ENCODE measurements around the gene SEC61B.
"Not testable (repeated sequence)": the region's sequence is repeated elsewhere in the genome, so short reads cannot be mapped to it uniquely, and the experiment has no call there.

SEC61B gene

GRCh38 chr9:99192786-99193465 is 29.2 kb upstream of the SEC61B start:
- no peak for DNase-seq

GRCh38 chr9:99193466-99193821 is 28.6 kb upstream of the SEC61B start:
- DNase-seq, result no peak

DNA sequence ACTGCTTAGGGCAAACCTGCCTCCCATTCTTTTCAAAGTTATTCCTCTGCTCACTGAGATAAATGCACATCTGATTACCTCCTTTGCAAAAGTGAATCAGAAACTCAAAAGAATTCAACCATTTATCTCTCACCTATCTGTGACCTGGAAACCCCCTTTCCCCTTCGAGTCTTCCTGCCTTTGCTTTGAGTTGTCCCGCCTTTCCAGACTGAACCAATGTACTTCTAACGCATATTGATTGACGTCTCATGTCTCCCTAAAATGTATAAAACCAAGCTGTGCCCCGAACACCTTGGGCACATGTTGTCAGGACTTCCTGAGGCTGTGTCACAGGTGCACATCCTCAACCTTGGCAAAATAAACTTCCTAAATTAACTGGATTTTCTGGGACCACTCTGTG is 25.6 kb upstream of the SEC61B start:
- not testable (repeated sequence) for DNase-seq

DNA sequence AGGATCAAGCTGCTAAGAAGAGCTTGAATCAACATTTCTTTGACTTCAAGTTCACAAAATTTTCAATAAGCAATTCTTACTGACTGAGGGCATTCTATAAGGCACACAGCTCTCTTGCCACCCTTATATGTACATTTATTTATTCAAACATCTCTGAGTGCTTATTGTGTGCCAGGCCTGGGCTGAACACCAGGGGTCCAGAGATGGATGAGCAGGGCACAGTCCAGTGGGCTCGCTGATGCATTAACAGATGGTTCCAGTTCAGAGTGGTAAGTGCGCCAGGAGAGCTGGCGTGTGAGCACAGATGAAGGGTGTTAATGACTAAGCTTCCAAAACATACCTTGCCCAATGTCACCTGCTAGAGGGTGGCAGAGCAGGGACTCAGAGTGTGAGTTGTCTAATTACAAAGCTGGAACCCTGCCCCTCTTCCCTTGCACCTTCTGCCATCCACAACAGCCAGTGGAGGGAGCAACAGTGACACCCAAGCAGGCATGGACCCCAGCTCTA is 24.9 kb upstream of the SEC61B start:
- no peak for DNase-seq

DNA sequence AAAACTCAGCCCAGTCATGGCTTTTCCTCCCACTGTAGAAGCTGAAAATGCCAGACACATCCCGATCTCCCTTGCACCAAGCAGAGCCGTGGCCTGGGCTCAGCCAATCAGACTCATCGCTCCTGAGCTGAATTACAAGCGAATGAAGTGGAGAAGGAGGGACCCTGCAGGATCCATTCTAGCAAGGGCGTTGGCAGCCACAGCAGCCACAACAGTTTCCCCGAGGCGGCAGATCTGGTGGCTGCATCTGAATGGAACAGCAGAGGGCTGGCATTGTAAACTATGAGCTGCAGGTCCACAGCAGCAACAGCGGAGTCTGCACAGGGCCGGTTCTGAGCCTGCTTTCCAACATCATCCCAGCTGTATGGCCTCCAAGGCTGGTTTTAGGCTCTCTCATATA is 24.1 kb upstream of the SEC61B start:
- no peak for DNase-seq

GRCh38 chr9:99199938-99200539 is 22.0 kb upstream of the SEC61B start:
- DNase-seq, result no peak

DNA sequence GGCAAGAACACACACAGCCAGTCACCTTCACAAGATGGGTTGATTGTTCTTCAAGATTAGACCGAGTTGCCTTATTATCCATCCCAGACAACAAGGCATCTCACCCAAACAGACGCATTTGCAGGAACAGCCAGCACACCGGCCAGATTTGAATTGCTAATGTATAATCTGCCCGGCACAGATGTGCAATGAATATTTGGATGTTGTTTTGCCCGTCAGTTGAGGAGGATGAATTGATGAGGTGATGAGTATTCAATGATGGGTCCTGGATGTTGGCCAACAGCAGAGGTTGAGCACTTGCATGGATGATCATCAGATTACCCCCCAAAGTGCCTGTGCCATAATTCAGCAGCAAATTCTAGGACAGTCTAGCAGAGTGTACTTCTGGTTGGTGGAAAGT is 20.5 kb upstream of the SEC61B start:
- DNase-seq, result no peak

DNA sequence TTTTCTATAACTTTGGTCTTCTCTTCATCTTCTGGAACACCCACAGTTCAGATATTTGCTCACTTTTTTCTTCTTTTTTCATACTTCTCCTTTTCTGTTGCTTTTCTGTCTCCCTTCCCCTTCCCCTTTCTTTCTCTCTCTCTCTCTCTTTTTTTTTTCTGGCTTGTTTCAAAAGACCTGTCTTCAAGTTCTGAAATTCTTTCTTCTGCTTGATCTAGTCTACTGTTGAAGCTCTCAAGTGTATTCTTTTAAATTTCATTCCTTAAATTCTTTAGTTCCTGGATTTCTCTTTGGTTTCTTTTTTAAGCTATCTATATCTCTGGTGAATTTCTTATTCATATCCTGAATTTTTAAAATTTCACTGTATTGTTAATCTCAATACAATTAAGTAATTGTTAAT is 11.5 kb upstream of the SEC61B start:
- DNase-seq, result no peak

DNA sequence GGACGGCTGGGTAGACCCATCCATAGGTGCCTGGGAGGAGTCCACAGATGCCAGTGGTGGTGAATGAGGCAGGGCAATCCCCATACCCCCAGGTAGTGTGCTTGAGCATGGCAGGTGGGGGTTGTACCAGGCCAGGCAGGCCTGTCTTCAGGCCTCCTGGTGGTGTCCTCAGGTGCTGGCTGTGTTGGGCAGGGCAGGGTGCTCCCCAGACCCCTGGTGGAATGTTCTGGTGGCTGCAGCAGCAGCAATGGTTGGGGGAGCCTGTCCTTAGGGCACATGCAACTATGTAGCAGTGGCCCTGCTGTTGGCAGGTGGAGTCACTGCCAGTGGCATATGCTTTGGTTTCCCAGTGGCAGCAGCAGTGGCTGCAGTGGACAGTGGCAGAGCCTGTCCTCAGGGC is 10.3 kb upstream of the SEC61B start:
- DNase-seq, result no peak

DNA sequence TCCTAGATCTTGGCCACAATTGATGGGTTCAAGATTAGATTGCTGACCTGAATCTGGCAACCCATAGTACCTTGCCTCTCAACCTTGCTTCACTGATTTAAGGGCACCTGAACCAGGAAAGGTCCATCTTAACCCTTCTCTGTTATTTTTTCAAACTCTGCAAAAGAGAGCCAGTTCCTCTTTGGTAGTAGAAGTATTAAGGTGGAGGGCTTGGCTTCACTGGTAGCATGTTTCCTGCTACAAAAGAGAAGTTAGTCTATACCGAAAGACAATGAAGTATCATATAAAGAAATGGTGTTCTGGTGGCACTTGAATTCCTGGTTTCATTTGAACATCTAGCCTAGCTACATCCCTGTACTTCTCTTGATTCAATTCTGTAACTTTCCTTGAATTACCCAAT is 8.9 kb upstream of the SEC61B start:
- no peak for DNase-seq

- DNase-seq, result no peak
These were observed 6.0 kb upstream of the SEC61B start for GRCh38 chr9:99216073-99216472.

- no peak for DNase-seq
These were observed 2.1 kb upstream of the SEC61B start for GRCh38 chr9:99220011-99220410.

- DNase-seq, result no peak
These were observed 839 bp upstream of the SEC61B start for GRCh38 chr9:99221266-99221620.

- no peak for DNase-seq
These were observed 561 bp downstream of the SEC61B start for GRCh38 chr9:99222416-99223270.

DNA sequence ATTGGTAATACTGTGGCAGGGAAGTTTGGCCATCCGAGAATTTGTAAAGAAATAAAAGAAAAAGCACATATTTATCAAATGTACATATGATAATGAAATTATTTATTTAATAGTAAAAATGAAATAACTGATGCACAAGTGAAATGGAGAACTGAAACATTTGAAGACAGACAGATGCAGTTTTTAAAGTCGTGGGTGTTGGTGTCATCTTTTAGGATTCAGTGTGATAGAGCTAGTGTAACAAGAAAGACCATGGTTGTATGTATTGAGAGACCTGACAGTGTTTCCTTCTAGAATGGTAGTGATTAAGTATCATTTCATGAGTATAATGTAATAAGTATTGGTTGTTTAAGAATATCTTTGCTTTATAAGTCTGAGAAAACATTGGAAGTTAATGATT is 2.4 kb downstream of the SEC61B start:
- DNase-seq, result no peak

DNA sequence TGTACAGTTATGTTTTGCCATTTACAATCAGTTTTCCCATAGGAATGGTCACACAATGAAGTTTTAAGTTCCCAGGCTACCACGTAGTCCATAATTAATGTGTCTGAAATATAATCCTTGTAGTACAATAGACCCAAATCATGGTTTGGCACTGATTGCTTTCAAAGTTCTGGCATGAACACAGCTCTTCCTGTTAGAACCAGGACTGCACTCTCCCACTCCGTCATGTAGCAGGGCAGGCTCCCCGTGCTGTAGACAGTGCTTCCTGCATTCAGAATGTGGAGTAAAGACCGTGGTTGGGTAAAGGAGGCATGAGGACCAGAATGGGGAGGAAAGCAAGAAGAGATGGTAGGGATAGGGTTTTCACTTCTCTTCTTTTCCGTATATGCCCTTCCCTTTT is 4.0 kb downstream of the SEC61B start:
- no peak for DNase-seq

DNA sequence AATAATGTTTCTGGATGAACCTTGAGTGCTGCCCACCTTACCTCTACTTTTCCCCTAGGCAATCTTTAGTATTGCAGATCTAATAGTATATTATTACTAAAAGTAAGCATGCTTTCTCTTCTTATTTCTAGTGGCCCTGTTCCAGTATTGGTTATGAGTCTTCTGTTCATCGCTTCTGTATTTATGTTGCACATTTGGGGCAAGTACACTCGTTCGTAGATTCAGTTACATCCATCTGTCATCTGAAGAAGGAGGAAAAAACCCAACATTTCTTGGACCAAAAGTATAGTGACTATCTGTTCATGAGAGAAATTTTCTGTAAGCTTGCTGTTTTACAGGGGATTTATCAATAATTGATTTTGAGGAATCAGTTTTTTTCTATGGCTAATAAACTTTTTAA is 8.1 kb downstream of the SEC61B start:
- no peak for DNase-seq

DNA sequence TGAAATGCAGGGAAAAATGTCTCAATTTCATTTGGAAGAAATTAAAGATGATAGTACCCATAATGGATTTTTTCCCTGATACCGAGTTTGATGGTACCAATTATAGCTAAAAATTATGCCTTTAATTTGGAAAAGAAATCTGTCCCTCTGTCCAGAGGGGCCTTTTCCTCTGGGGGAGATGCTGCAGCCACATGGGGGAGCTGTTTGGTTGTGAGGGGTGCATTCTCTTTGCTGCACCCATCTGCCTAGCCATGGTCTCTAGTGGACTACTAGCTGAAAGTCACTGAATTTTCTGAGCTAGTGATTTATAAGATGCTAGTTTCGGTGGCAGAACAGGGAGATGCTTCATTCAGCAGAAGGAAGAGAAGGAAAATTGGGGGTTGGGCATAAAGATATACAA is 9.6 kb downstream of the SEC61B start:
- DNase-seq, result no peak

DNA sequence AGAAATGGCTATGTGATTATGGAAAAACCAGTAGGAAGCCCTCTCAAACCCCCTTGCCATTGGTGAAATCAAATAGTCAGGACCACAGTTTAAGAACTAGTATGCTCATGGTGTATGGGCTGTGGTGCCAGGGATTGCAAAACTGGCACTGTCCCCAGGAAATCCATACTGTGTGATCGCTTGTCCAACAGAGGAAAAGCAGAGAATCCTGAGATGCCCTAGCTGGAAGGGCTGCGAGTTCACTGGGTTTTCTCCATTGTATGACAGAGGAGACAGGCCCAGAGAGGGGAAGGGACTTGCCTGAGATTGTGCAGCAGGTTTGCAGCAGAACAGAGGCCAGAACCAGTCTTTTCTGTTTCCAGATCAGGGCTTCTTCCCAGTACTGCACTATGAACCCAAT is 12.5 kb downstream of the SEC61B start:
- DNase-seq, result no peak

DNA sequence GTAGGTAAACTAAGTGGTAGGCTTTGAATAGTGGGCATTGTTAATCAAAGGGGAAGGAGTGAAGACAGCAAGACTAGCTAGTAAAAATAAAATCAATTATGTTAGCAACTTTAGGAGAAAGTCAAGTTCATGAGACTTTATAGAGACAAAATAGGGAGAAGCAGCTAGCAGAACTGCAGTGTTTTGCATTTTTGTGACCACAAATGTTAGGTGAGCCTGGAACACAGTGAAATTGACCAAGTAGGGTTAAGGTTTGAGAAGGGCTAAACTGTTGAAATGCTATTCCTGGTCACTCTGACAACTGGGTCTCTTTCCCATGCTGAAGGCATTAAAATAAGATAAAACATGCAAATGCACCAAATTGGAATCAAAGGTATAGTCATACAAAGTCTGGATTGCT is 13.0 kb downstream of the SEC61B start:
- no peak for DNase-seq

- no peak for DNase-seq
These were observed 14.0 kb downstream of the SEC61B start for GRCh38 chr9:99235926-99236634.

- DNase-seq, result no peak
These were observed 15.3 kb downstream of the SEC61B start for GRCh38 chr9:99237356-99237755.

DNA sequence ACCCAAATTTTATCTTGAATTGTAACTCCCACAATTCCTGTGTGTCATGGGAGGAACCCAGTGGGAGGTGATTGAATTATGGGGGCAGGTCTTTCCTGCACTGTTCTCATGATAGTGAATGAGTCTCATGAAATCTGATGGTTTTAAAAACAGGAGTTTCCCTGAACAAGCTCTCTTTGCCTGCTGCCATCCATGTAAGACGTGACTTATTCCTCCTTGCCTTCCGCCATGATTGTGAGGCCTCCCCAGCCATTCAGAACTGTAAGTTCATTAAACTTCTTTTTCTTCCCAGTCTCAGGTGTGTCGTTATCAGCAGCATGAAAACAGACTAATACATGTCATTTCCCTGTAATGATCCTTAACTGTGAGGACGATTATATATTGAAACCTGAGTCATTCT is 15.8 kb downstream of the SEC61B start:
- not testable (repeated sequence) for DNase-seq

All from effector CD4-positive, alpha-beta T cell (primary cell).